HG03460 (cell line): ENCODE data around the gene REP15.
"Not testable (repeated sequence)": the region's sequence is repeated elsewhere in the genome, so short reads cannot be mapped to it uniquely, and the experiment has no call there.

Source experiments
- ATAC-seq: cut with Tn5 transposase; IDR thresholded peaks from one replicate; pipeline ENCODE4 v1.9.1; 2021; ENCODE audit not compliant: unreplicated experiment

REP15 gene

DNA sequence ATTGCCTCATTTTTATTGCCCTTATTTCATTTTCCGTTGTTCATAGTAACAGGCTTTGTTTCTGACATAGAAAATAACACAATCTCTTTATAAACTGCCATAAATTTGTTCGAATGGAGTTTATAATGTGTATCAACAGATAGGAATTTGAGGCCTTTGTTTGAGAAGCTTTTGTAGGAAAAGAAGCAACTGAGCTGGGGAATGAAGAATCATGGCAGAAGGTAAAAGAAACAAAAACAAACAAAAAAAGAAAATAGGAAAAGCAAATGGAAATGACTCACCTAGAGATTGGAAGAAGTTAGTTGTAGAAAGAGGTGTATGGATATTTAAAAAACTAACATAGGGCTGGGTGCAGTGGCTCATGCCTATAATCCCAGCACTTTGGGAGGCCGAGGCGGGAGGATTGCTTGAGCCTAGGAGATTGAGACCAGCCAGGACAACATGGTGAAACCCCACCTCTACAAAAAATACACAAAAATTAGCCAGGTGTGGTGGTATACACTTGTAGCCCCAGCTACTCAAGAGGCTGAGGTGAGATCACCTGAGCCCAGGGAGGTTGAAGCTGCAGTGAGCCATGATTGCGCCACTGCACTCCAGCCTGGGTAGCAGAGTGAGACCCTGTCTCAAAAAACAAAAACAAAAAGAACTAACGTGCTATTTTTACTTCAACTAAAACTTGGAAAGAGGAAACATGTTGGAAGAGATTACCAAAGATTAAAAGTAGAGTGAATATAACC is 523 bp upstream of the REP15 start:
- ATAC-seq = no peak

DNA sequence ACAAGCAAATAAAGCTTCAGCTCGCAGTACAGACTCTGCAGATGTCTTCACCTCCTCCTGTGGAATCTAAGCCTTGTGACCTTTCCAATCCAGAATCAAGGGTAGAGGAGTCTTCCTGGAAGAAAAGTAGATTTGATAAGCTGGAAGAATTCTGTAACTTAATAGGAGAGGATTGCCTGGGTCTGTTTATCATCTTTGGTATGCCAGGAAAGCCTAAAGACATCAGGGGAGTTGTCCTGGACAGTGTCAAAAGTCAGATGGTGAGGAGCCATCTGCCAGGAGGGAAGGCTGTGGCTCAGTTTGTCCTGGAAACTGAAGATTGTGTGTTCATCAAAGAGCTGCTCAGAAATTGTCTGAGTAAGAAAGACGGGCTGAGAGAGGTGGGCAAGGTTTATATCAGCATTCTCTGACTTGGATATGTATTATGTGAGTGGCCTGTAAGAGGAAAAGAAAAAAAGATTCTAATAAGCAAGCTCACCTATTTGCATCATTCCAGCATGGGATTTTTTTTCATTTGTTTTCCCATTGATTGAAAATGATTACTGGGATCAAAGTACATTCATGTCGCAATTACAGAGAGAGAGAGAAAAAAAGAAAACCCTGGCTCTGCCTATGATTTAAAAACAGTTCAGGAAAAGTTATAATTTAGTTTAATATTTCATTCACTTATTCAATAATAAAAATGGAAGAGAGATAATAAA is 767 bp downstream of the REP15 start:
- ATAC-seq = no peak

DNA sequence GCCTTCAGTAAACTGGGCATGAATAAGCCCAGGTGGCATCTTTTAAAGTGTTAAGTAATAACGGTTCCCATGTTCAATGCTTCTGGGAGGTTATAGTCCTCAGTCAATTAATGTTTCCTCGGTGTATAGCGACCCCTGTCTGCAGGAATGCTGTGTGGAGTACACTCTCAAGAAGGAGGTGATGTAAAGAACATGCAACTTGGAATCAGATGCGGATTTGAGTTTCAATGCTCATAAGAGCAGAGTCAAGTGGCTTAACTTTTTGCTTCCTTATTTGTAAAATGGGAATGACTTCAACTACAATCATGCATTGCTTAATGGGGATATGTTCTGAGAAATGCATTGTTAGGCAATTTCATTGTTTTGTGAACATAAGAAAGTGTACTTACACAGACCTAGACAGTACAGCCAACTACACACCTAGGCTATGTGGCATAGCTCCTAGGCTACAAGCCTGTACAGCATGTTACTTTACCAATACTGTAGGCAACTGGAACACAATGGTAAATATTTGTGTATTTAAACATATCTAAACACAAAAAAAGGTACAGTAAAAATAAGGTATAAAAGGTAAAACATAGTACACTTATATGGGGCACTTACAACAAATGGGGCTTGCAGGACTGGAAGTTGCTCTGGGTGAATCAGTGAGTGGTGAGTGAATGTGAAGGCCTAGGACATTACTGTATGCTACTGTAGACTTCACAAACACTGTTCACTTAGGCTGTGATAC is 7.6 kb downstream of the REP15 start:
- ATAC-seq = peak; percentile 89

DNA sequence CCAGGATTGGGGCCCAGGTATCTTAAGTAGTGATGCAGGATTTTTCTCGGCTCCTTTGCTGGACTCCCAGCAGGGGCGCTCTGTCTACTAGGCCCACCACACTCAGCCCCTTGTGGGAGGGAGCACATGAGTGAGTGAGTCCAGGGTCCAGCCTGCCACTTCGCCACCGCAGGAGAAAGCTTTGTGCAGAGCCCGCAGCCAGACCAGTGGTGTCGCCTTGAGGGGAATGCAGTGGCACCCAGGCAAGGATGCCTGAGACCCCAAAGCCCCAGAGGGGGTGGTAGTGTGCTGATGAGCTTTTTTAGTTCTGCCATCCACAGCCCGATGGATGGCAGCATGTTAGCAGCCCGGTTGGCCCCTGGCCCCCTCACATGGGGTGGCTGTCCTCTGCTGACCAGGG is 9.0 kb downstream of the REP15 start:
- no peak for ATAC-seq

DNA sequence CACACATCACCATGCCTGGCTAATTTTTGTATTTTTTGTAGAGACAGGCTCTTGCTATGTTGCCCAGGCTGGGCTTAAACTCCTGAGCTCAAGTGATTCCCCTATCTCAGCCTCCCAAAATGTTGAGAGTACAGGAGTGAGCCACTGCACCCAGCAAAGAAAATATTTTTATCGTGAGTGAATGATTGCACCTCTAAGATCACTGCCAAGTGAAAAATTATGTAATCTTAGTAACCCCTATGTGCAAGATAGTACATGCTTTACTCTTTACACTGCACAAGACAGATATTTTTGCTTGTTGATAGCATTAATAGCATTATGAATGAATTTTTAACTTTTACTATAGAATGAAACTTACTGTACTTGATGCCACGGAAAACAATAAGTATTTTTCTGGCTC is 11.0 kb downstream of the REP15 start:
- ATAC-seq = no peak

DNA sequence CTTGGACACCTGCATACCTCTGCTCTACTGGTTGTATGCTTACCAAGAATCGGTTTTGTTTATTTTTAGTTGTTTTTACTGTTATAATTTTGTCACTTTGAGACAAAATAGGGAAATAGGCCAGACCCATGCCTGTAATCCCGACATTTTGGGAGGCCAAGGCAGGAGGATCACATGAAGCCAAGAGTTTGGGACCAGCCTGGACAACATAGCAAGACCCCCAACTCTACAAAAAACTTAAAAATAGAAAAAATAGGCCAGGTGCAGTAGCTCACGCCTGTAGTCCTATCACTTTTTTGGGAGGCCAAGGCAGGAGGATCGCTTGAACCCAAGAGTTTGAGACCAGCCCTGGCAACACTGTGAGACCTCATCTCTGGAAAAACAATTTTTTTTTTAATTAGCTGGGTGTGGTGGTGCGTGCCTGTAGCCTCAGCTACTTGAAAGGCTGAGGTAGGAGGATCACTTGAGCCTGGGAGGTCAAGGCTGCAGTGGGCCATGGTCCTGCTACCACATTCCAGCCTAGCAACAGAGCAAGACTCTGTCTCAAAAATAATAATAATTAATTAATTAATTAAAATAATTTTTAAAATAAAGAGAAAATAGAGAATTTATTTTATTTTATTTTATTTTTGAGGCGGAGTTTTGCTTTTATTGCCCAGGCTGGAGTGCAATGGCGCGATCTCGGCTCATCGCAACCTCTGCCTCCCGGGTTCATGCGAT is 13.1 kb downstream of the REP15 start:
- no peak for ATAC-seq

DNA sequence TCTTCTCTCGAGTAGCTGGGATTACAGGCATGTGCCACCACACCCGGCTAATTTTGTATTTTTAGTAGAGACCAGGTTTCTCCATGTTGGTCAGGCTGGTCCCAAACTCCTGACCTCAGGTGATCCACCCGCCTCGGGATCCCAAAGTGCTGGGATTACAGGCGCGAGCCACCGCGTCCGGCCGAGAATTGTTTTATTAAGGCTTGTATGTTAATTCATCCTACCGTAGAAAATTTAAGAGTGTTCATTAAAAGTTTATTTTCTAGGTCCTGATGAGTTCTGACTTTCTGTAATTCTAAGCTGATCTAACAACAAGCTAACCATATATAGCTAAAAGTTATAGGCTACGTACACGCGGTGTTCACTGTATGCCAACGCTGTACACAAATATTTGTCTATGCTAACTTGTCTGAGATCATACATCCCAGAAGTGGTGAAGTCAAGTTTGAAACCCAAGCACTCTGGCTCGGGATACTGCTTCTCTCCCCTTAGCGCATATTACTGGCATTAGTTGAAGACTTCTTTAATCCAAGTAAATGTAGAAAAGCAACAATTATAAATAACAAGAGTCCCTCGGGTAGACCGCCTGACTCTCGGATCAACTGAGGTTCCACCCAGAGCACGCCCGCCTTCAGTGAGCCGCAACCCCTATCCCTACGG is 13.8 kb downstream of the REP15 start:
- peak; percentile 41 for ATAC-seq

DNA sequence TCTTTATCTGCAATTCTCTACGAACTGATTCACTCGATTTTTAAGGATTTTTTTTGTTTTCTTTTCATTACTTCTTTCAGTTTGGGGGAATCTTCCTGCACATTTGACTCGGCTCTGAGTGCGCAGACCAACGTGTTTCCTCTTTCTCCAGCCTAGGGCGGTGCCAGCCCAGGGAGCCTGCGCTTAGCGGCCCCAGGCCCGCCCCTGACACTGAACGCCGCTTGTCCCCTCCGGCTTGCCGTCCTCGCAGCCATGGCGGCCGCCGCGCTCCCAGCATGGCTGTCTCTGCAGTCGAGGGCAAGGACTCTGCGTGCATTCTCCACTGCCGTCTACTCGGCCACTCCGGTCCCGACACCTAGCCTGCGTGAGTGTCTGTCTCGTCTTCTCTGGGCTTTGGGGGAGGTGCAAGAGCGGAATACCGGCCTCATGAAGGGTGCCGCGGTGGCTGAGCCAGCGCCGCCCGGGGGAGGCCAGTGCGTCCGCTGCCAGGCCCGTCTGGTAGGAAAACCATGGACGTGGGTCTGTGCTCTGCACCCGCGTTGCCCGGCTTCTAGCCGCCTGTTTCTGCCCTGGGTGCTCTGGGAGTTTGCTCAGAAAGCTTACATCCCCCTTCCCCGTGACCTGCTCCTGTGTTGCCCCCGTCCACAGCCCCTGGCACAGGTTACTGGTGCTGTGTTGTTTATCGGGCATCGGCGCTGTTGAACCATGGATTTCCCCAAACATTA is 14.5 kb downstream of the REP15 start, which contains the start of gene MRPS35:
MRPS35 (plus strand) TSS at position 241 of the 725 bp plus-strand sequence; CDS start at position 253, 12 bp downstream.
- peak; percentile 97 for ATAC-seq

DNA sequence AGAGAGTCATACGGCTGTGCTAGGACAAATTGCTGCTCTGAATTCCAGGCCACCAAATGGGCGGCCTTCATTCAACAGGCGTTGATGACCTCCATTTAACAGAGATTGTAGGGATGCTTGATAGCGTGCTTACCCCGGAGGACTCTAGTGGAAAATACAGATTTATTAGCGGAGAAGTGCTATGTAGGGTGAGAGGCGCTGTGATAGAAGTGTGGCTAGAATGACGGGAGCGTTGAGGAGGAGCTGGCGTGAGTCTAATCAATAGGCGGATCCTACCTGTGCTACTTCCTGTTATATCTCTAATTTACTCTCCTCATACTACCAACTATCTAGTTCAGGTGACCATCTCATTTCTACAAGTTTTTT is 15.1 kb downstream of the REP15 start:
- ATAC-seq = no peak

DNA sequence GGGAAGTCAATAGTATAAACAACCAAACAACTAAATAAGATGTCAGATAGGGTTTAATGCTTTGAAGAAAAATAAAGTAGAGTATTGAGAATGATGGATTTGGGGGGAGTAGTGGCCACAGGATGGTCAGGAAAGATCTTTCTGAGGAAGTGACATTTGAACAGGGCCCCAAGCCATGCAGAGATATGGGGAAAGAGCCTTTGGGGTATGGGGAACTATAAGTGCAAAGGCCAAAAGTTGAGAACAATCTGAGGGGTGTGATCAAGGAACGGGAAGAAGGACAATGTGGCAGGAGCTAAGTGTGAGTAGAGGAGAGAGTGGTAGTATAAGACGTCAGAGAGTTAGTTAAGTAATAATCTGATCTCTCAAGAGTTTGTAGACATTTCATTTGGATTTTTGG is 15.7 kb downstream of the REP15 start:
- ATAC-seq = no peak

DNA sequence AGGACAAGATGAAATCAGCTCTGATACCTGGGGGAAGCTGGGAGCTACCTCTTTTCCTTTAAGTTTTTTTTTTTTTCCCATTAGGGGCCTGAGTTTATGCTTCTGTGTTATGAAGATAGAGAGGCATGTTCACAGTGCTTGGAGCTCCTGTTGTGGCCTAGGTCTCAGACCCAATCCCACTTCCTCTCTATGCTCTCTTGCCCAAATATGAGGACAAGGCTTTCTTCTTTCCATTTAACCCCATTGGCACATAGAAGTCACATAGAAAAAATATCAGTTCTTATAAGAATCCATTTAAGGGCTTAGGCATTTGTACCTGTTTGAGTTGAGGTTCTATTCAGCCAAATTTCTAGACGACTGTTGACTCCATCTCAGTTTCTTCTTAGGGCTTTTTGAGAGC is 27.0 kb downstream of the REP15 start:
- no peak for ATAC-seq

DNA sequence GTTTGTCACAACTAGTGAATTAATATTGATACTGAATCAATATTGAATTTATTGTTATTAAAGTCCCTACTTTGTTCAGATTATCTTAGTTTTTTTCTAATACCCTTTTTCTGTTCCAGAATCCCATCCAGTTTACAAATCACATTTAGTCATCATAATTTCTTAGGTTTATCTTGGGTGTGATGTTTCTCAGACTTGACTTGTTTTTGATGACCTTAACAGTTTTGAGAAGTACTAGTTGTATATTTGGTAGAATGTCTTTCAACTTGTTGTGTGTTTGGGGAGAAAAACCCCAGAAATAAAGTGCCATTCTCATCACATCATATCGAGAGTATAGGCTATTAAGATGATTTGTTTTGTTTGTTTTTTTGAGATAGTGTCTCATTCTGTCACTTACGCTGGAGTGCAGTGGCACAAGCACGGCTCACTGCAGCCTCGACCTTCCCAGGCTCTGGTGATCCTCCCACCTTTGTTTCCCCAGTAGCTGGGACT is 33.9 kb downstream of the REP15 start:
- no peak for ATAC-seq

DNA sequence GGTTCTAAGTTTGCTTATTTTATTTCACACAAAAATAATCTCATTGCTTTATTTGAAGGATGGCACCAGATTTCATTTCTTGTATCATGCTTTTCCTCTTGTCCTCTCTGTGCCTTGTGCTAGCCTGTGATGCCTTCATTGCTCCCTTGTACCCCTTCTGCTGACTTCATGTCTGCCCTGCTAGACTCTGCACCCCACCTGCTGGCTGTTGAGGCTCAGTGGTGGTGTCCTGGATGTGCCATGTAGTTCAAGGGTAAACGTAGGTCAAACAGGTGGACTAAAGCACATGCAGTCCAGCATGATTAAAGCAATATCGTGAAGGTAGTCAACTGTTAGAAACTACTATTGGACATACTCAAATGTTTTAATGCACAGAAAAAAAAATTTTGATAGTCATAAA is 36.0 kb downstream of the REP15 start:
- no peak for ATAC-seq

DNA sequence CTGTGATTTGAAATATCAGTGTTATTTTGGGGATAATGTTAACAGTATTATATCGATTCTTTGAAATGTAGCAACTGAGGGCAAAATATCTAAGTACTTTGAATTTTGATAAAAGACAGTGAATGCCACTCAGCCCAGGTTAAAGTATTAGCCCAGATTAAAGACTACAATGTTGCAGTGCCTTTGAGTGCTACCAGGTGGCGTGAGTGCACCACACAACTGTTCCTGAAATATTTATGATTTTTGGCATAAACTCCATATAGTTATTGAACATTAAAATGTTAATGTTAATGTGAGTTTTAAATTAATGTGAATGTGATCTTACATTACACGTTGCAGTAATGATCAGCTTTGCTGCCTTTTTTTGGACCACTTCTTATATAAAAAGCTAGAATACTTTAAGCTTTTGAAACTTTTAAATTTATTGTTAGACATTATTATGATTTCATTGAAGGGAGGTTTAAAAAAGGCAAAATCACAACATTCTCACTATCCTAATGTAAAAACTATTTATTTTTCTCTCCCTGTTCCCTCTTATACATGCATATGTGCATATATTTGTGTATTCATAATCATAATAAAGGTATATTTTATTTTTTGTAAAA is 36.9 kb downstream of the REP15 start:
- ATAC-seq = no peak

DNA sequence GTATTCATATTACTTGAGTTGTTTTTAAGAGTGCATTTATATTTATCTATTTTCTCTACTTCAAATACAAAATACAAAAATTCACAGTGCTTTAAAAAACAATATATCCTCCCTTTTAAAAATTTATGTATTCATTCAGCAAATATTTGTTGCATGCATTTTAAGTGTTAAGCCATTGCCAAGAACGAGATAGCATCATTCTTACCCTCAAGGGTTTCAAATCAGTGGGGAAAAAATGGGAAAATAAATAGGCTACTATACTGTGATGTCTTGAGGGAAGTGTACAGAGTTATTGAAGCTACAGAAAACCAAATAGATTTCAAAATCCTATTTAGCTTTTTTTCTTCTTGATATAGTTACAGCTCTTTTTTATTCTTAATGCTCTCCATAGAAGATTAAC is 37.5 kb downstream of the REP15 start:
- ATAC-seq = no peak

DNA sequence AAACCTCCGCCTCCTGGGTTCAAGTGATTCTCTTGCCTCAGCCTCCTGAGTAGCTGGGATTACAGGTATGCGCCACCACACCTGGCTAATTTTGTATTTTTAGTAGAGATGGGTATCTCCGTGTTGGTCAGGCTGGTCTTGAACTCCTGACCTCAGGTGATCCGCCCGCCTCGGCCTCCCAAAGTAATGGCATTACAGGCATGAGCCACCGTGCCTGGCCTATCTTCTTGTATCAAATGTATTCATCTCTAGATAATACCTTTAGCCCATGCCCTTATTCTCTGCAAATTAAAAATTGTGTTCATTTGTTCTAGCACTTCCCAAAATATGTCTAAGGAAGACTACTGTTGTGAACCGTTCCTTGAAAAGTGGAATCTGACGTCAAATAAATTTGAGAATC is 38.1 kb downstream of the REP15 start:
- not testable (repeated sequence) for ATAC-seq

DNA sequence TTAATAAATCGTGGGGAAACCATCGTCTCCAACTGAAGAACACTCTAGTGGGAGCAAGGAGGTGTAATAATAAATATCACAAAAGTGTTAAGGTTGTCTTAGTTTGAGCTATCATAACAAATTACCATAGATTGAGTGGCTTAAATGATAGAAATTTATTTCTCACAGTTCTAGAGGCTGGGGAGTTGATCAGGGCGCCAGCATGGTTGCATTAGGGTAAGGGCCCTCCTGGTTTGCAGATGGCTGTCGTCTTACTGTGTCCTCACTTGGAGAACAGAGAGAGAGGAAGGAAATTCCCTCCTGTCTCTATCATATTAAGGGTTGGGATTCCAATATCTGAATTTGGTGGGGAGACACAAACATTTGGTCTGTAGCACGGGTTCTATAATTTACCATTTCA is 47.4 kb downstream of the REP15 start:
- ATAC-seq = no peak

DNA sequence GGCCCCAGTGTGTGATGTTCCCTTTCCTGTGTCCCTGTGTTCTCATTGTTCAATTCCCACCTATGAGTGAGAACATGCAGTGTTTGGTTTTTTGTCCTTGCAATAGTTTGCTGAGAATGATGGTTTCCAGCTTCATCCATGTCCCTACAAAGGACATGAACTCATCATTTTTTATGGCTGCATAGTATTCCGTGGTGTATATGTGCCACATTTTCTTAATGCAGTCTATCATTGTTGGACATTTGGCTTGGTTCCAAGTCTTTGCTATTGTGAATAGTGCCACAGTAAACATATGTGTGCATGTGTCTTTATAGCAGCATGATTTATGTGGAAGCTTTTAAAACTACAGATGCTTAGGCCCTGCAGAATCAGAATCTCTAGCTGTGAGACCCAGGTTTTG is 49.5 kb downstream of the REP15 start:
- not testable (repeated sequence) for ATAC-seq
